Prostate gland (tissue), 2 donors: Measurements from ENCODE around the gene ERCC1. TPM values are rescaled to one million over a fixed set of nuclear protein-coding genes. Genes with fewer than 3 reads are reported as not detected.

Experiments
- DNase-seq: peaks from one replicate; pipeline ENCODE4 v3.0.0-alpha.2; 2019; ENCODE audit warnings: low spot score
- H3K27ac ChIP-seq, 2 donors: fragments of 200-600 bp; sonication (generic); 2 replicates each; pipeline ENCODE4 v1.5.1; 2017 to 2019
- H3K27me3 ChIP-seq: fragments of 200-600 bp; sonication (generic); replicated peaks from 2 replicates; pipeline ENCODE4 v1.5.1; 2019; ENCODE audit not compliant: insufficient read depth
- H3K36me3 ChIP-seq, 2 donors: fragments of 200-600 bp; sonication (generic); 1 replicate in 1 of 2; 2 replicates in 1 of 2; pipeline versions ENCODE4 v1.5.1 to v1.8.1; 2017 to 2019
- H3K4me1 ChIP-seq: fragments of 200-600 bp; sonication (generic); replicated peaks from 2 replicates; pipeline ENCODE4 v1.5.1; 2019
- H3K4me3 ChIP-seq, 2 donors: fragments of 200-600 bp; sonication (generic); 2 replicates each; pipeline ENCODE4 v1.5.1; 2017 to 2019
- H3K9me3 ChIP-seq: fragments of 200-600 bp; sonication (generic); 2 replicates; pipeline ENCODE4 v1.5.1; 2017
- CTCF ChIP-seq, 4 experiments: fragments of 200-600 bp in 2 of 4; fragments of 450-650 bp in 2 of 4; sonication (generic) in 2 of 4; IDR thresholded peaks; 1 replicate in 3 of 4; 2 replicates in 1 of 4; pipeline ENCODE4 v1.5.1; 2016 to 2019; ENCODE audit warnings: antibody characterized with exemption in 4 of 4, mild to moderate bottlenecking in 2 of 4, moderate library complexity in 2 of 4
- POLR2A ChIP-seq: fragments of 450-650 bp; IDR thresholded peaks from one replicate; pipeline ENCODE4 v1.6.1; 2016; ENCODE audit warnings: antibody characterized with exemption, mild to moderate bottlenecking
- POLR2AphosphoS5 ChIP-seq: sonication (generic); formaldehyde crosslinking; IDR thresholded peaks from one replicate; pipeline ENCODE4 v1.6.1; 2017; ENCODE audit warnings: antibody characterized with exemption
- WGBS: methylation state at CpG from one replicate; pipeline ENCODE4 v1.1.5; 2018; 5-methylcytosine and 5-hydroxymethylcytosine counted together
- intact Hi-C: fragments of 100-400 bp; cut with DNase I; formaldehyde crosslinking; loops from one replicate; pipeline ENCODE4 v1.14.2; 2022
- total RNA-seq, 2 donors: library from RNA; depleted of rRNA; stranded (reverse); fragments of >200 nt; gene quantifications; one replicate each; pipeline ENCODE4 v1.1.0, GENCODE V29; 2016

The ERCC1 gene
- total RNA-seq, 2 donors from 2014 or later = 142 to 151 TPM

DNA sequence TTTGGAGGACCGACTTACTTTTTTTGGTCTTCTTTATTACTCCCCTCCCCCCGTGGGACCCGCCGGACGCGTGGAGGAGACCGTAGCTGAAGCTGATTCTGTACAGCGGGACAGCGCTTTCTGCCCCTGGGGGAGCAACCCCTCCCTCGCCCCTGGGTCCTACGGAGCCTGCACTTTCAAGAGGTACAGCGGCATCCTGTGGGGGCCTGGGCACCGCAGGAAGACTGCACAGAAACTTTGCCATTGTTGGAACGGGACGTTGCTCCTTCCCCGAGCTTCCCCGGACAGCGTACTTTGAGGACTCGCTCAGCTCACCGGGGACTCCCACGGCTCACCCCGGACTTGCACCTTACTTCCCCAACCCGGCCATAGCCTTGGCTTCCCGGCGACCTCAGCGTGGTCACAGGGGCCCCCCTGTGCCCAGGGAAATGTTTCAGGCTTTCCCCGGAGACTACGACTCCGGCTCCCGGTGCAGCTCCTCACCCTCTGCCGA lies 44.5 kb upstream of the ERCC1 start:
- 1% methylated on average over 31 of the region's 31 CpGs for WGBS
- Histone ChIP-seq H3K36me3 (no peaks in the 10 kb centered on the region), H3K27ac (peak overlapping the region; percentile 98 to 99), H3K9me3 (no peaks in the 10 kb centered on the region), H3K4me1 (peaks cover 10% of the 10 kb centered on the region), H3K4me3 (peak overlapping the region; percentile 54 to 67), H3K27me3 (no peaks in the 10 kb centered on the region)
- TF ChIP-seq POLR2A (no peak), POLR2AphosphoS5 (no peak), CTCF (IDR thresholded peaks at IDR 0.05) (peak in 1 of 4 experiments; percentile 10)
- intact Hi-C loops = no loop called here
- no peak for DNase-seq

GRCh38 chr19:45467456-45468158 lies 43.9 kb upstream of the ERCC1 start, which contains the start of gene FOSB:
Gene FOSB (plus strand): TSS chr19:45467996. CDS start chr19:45468587, 591 bp downstream.
- Histone ChIP-seq H3K27me3 (no peaks in the 10 kb centered on the region), H3K4me1 (peaks cover 10% of the 10 kb centered on the region), H3K9me3 (no peaks in the 10 kb centered on the region), H3K27ac (peak within 1 kb of the TSS; percentile 98 to 99), H3K4me3 (peak within 1 kb of the TSS; percentile 54 to 67), H3K36me3 (no peaks in the 10 kb centered on the region)
- WGBS = under 1% methylated on average over 56 of the region's 56 CpGs
- intact Hi-C loops = no loop called here
- DNase-seq = peak; percentile 95
- TF ChIP-seq POLR2AphosphoS5 (peak; percentile 96), POLR2A (peak; percentile 90), CTCF (IDR thresholded peaks at IDR 0.05) (peak in 1 of 4 experiments; percentile 20)

GRCh38 chr19:45467115-45467455 lies 43.4 kb upstream of the ERCC1 start:
- DNase-seq = no peak
- Histone ChIP-seq H3K27ac (peak overlapping the region; percentile 98 to 99), H3K4me1 (peaks cover 10% of the 10 kb centered on the region), H3K9me3 (no peaks in the 10 kb centered on the region), H3K27me3 (no peaks in the 10 kb centered on the region), H3K36me3 (no peaks in the 10 kb centered on the region), H3K4me3 (peak overlapping the region; percentile 54 to 67)
- WGBS = 2% methylated on average over 11 of the region's 11 CpGs
- TF ChIP-seq POLR2AphosphoS5 = no peak
- TF ChIP-seq CTCF (IDR thresholded peaks at IDR 0.05) = no peak
- no peak for TF ChIP-seq POLR2A
- intact Hi-C loops = no loop called here

GRCh38 chr19:45464852-45465441 lies 41.2 kb upstream of the ERCC1 start:
- Histone ChIP-seq H3K27me3 (no peaks in the 10 kb centered on the region), H3K9me3 (no peaks in the 10 kb centered on the region), H3K36me3 (no peaks in the 10 kb centered on the region), H3K27ac (no peak overlapping the region), H3K4me3 (no peak overlapping the region), H3K4me1 (peaks cover 9% of the 10 kb centered on the region)
- intact Hi-C loops = no loop called here
- 66% methylated on average over 8 of the region's 8 CpGs for WGBS
- DNase-seq = no peak
- no peak for TF ChIP-seq POLR2AphosphoS5
- TF ChIP-seq POLR2A = no peak
- TF ChIP-seq CTCF (IDR thresholded peaks at IDR 0.05) = no peak
